GM19328 (cell line): ENCODE measurements around the gene BRCA1.
"Not testable (repeated sequence)": the region's sequence is repeated elsewhere in the genome, so short reads cannot be mapped to it uniquely, and the experiment has no call there.

Experiments used
- ATAC-seq: cut with Tn5 transposase; IDR thresholded peaks from one replicate; pipeline ENCODE4 v1.9.1; 2021; ENCODE audit warnings: mild to moderate bottlenecking, moderate library complexity; ENCODE audit not compliant: unreplicated experiment

The BRCA1 gene

DNA sequence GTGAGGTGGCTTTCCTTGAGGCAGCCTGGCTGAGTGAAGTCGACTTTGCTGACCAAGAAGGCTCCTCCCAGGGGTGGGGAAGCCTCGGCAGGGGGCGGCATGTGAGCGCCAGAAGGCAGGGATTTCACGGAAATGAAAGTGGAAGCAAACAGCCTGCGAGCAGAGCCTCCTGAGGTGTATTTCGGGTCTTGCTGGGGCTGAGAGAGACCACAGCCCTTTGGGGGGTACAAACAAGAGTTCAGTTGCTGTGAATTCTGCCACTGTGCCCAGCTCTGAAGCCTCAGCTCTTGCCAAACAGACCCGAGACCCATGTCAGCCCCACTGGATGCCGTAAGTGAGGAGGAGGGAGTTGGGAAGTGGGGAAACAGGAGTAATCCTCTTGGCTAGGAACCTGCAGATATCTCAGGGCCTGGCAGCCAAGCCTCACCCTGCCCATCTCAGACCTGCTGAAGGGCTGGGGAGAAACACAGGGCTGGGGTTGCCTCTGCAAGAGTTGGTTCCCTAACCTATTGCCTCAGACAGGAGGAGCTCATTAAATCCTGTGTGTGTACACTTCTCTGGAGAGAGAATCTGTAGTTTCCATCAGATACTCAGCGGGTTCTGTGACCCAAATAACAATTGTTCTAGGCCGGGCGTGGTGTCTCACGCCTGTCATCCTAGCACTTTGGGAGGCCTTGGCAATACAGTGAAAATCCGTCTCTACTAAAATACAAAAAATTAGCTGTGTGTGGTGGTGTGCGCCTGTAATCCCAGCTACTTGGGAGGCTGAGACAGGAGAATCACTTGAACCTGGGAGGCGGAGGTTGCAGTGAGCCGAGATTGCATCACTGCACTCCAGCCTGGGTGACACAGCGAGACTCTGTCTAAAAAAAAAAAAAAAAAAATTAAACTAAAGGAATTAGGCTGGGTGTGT lies 118.3 kb downstream of the BRCA1 start, which contains the start of gene IFI35:
Gene IFI35 (plus strand): TSS at position 146 of the 913 bp plus-strand sequence. CDS start 164 bp downstream, at position 310.
- peak; percentile 65 for ATAC-seq

DNA sequence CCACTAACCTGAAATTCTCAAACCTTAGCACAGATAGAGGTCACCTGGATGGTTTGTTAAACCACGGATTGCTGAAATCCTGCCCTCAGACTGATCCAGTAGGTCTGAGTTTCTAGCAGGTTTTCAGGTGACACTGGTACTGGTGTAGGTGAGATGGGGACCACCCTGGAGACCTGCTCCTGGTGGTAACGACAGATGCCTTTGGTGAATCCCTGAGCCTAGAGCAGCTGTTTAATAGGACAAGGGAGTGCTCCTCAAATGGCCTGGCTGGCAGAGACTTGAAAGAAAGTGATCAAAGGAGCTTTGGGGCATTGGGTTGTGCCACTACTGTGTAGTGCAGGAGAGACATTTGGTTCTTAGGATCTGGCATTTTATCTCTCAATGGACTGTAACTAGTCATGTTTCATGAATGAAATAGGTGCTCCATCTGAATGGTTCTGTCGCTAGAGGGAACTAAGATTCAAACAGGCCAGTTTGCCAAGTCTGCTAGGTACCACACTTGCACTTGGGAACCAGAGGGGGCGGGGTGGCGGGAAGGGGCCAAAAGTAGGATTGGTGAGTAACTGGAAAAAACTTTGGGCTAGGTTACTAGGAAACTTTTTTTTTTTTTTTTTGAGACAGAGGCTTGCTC lies 121.5 kb downstream of the BRCA1 start:
- no peak for ATAC-seq

DNA sequence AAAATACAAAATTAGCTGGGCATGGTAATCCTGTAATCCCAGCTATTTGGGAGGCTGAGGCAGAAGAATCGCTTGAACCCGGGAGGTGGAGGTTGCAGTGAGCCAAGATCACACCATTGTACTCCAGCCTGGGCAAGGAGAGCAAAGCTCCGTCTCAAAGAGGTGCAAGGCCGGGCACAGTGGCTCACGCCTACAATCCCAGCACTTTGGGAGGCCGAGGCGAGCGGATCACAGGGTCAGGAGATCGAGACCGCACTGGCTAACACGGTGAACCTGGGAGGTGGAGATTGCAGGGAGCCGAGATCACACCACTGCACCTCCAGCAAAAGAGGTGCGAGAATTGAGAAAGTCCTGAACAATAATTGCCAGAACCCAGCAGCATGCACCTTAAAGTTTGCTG lies 124.3 kb downstream of the BRCA1 start:
- ATAC-seq = not testable (repeated sequence)

DNA sequence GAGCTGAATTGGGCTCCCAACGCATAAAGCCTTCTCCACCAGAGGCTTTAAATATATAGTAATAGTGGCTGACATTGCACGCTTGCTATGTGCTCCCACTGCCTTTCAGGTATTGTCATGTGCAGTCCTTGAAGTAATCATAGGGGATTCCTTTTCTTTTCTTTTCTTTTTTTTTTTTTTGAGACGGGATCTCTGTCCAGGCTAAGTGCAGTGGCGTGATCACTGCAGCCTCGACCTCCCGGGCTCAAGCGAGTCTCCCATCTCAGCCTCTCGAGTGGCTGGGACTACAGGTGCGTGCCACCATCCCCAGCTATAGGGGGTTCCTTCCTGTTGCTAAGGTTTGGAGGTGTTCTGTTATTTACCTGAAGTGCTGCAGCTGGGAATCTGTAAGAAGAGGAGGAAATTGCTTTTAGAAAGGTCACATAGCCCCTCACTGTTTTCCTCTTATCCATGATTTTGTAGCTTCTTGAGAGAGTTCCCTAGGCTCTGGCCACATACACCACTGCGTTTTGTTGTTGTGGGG lies 126.1 kb downstream of the BRCA1 start:
- no peak for ATAC-seq

DNA sequence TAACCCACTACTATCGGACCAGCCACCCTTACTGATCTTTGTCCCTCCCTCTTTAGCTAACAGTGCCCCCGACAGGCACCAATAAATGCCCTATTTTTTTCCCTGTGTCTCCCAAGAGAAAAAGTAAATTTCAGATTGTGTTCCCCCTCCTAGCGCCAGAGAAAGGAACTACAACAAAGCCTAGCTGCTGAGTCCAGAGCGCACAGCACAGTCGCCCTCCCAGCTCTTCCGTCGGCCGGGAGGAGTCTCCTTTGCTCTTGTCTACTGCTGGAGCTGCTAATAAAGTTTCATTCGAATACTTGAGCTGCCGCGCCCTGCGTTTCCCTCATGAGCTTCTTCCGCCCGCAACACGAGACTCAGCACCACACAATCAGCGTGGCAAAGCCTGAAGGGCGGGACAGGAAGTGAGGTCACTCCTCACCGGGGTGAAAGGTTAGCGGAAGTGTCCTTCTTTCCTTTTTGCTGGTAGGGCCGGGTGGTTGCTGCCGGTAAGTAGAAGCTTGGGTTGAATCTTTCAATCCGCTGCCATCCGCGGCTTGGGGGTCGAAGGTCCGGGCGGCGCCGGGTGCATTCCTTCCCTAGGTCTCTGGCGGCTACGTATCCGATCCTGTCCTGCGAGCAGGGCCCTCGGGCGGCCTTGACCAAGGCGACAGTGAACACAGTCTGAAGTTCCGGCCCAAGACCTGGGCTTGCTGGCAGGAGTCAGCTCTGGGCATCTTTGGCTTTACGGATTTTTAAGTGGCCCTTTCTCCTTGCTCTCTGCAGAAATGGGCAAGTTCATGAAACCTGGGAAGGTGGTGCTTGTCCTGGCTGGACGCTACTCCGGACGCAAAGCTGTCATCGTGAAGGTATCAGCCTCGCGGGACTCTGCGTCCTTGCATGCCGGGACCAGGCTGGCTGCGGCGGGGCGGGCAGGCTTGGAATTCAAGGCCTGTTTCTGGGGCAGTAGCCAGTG lies 126.9 kb downstream of the BRCA1 start, which contains the start of gene RPL27:
Gene RPL27 (plus strand): TSS at position 436 of the 955 bp plus-strand sequence. CDS start 332 bp downstream, at position 768.
- peak; percentile 87 for ATAC-seq

DNA sequence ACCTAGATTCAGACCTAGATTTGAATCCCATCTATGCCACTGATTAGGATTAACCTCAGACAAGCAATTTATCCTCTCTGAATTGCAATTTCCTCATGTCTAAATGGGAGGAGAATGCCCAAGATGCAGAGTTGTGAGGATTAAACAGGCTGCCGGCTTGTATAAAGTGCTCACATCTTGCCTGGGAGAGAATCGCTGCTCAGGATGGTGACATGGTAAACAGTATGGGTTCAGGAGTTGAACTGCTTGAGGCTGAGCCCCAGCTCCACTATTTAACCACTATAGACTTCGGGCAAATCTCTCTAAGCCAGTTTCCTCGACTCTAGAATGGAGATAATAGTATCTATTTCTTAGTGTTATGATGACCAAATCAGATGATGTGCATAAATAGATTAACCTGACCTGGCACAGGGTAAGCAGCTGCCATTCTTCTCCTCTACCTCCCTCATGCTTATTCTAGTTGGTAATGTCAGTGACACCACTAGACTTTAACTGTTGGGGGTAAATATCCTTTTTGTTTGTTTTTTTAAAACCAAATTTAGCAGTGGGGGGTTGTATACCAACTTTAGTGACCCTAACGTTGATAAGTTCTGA lies 127.7 kb downstream of the BRCA1 start:
- no peak for ATAC-seq
